KOPT-K1 (cell line): ENCODE results near the gene ARHGEF9.
"Not testable (repeated sequence)": the region's sequence is repeated elsewhere in the genome, so short reads cannot be mapped to it uniquely, and the experiment has no call there.

ENCODE experiments used
- H3K27ac ChIP-seq: fragments of 200-600 bp; sonication (generic); 2 replicates; pipeline ENCODE4 v1.5.1; 2016; ENCODE audit warnings: antibody characterized with exemption, mild to moderate bottlenecking, low read depth, low read length; ENCODE audit not compliant: poor library complexity, severe bottlenecking
- H3K36me3 ChIP-seq: fragments of 200-600 bp; sonication (generic); 2 replicates; pipeline ENCODE4 v1.5.1; 2017; ENCODE audit warnings: antibody characterized with exemption, mild to moderate bottlenecking, low read length, moderate library complexity; ENCODE audit not compliant: insufficient read depth
- H3K9me3 ChIP-seq: fragments of 200-600 bp; sonication (generic); 2 replicates; pipeline ENCODE4 v1.5.1; 2017; ENCODE audit warnings: antibody characterized with exemption, low read length, mild to moderate bottlenecking; ENCODE audit not compliant: insufficient read depth, poor library complexity, severe bottlenecking

The ARHGEF9 gene

GRCh38 chrX:63784902-63785707 lies at the start of gene ARHGEF9:
Gene ARHGEF9 (minus strand): TSS chrX:63785214. CDS start chrX:63785145, 69 bp downstream.
- H3K9me3 ChIP-seq: no peaks in the 10 kb centered on the region
- no peak within 1 kb of the TSS for H3K27ac ChIP-seq
- H3K36me3 ChIP-seq: no peaks in the 10 kb centered on the region

DNA sequence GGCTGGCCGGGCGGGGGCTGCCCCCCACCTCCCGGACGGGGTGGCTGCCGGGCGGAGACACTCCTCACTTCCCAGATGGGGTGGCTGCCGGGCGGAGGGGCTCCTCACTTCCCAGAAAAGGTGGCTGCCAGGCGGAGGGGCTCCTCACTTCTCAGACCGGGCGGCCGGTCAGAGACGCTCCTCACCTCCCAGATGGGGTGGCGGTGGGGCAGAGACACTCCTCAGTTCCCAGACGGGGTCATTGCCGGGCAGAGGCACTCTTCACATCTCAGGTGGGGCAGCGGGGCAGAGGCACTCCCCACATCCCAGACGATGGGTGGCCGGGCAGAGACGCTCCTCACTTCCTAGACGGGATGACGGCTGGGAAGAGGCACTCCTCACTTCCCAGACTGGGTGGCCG lies 40.4 kb upstream of the ARHGEF9 start:
- H3K36me3 ChIP-seq, H3K9me3 ChIP-seq, H3K27ac ChIP-seq: not testable (repeated sequence)

DNA sequence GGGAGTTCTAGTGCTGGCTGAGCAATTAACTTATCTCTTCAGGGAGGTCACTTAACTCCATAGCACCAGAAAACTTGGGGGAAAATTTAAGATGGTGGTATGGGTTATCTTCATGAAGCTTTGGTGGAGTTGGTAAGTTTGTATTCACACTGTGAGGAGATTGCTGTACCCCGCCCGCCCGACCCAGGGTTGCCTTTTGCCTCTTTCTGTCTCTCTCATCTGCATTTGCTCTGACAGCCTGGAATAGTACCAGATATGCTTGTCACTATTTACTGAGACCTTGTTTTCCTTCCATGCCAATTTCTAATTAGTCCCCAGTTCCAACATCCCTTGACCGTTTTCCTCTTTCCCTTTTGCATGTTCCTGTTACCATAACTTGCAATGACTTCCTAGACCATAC lies 33.1 kb upstream of the ARHGEF9 start:
- Histone ChIP-seq H3K9me3 (no peaks in the 10 kb centered on the region), H3K36me3 (no peaks in the 10 kb centered on the region)

GRCh38 chrX:63817696-63818095 lies 32.7 kb upstream of the ARHGEF9 start:
- Histone ChIP-seq H3K27ac (no peak overlapping the region), H3K9me3 (no peaks in the 10 kb centered on the region), H3K36me3 (no peaks in the 10 kb centered on the region)

More for the DNA sequence above, 33.1 kb upstream of the ARHGEF9 start:
- H3K27ac ChIP-seq: no peak overlapping the region

- H3K9me3 ChIP-seq: no peaks in the 10 kb centered on the region
- H3K27ac ChIP-seq: no peak overlapping the region
- no peaks in the 10 kb centered on the region for H3K36me3 ChIP-seq
Observed at GRCh38 chrX:63812823-63813222, 27.8 kb upstream of the ARHGEF9 start.

DNA sequence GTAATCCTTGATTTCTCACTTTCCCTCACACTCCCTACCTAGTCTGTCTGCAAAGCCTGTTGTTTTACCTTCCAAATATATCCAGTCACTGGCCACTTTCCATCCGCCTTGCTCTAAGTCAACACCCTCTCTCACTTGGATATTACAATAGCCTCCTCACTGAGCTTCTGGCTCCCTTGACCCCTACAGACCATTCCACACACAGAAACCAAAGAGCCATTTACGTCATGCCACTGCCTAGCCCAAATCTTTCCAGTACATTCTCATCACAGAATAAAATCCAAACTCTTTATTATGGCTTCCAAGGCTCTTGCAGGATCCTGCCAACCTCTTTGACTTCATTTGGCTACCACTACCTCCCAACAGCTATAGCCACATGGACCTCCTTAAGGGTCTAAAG lies 25.7 kb upstream of the ARHGEF9 start:
- no peak overlapping the region for H3K27ac ChIP-seq
- H3K36me3 ChIP-seq: no peaks in the 10 kb centered on the region
- no peaks in the 10 kb centered on the region for H3K9me3 ChIP-seq

DNA sequence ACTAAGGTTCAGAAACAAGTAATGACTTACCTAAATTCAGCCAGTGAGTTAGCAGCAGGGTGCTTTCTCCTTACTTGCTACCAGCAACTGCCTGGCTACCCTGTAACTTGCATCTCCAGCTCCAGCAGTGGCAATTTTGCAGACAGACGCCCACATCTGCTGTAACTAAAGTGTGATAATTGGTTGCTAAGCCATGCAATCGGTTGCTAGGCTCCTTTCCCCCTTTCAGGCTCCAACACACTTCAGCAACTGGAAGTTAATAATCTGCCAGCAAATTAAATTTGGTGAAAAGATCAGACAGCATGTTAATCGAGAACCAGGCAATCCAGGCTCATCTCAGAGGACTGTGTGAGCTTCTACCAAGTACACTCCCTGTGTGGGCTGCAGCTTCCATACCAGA lies 24.2 kb upstream of the ARHGEF9 start:
- Histone ChIP-seq H3K9me3 (no peaks in the 10 kb centered on the region), H3K36me3 (no peaks in the 10 kb centered on the region), H3K27ac (no peak overlapping the region)

GRCh38 chrX:63795406-63795805 lies 10.4 kb upstream of the ARHGEF9 start:
- H3K27ac ChIP-seq, H3K9me3 ChIP-seq, H3K36me3 ChIP-seq: not testable (repeated sequence)

- H3K27ac ChIP-seq: no peak overlapping the region
- no peaks in the 10 kb centered on the region for H3K9me3 ChIP-seq
Observed at GRCh38 chrX:63785708-63786040, 660 bp upstream of the ARHGEF9 start.

GRCh38 chrX:63784346-63784901 lies 590 bp downstream of the ARHGEF9 start:
- no peak overlapping the region for H3K27ac ChIP-seq
- H3K36me3 ChIP-seq: no peaks in the 10 kb centered on the region
- H3K9me3 ChIP-seq: no peaks in the 10 kb centered on the region

More at GRCh38 chrX:63785708-63786040, 660 bp upstream of the ARHGEF9 start:
- H3K36me3 ChIP-seq: no peaks in the 10 kb centered on the region

- H3K9me3 ChIP-seq: peaks cover 11% of the 10 kb centered on the region
- H3K36me3 ChIP-seq: no peaks in the 10 kb centered on the region
- H3K27ac ChIP-seq: no peak overlapping the region
Observed at GRCh38 chrX:63782515-63782914, 2.5 kb downstream of the ARHGEF9 start.

GRCh38 chrX:63768760-63769159 lies 16.3 kb downstream of the ARHGEF9 start:
- no peaks in the 10 kb centered on the region for H3K36me3 ChIP-seq
- no peak overlapping the region for H3K27ac ChIP-seq
- H3K9me3 ChIP-seq: peaks cover 7% of the 10 kb centered on the region

GRCh38 chrX:63765712-63766111 lies 19.3 kb downstream of the ARHGEF9 start:
- Histone ChIP-seq H3K36me3 (no peaks in the 10 kb centered on the region), H3K9me3 (peaks cover 7% of the 10 kb centered on the region), H3K27ac (no peak overlapping the region)

DNA sequence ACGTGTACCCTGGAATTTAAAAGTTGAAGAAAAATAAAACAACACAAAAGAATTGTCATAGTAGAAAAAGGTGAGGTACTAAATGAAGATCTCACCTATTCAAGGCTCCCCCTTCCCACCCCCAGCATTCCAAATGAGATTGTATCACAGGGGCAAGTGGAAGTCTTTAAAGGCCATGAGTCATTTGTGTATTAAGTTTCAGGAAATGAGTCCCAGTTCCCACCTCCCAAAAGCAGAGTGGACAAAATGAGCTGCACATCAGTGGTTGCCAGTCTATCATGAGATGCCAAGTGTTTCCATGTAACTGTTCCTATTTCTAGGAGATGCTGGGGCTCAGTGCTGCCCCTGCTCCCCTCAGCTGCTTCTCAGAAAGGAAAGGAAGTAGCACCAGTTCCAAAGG lies 20.1 kb downstream of the ARHGEF9 start:
- Histone ChIP-seq H3K27ac (no peak overlapping the region), H3K36me3 (no peaks in the 10 kb centered on the region)

GRCh38 chrX:63761639-63762038 lies 23.4 kb downstream of the ARHGEF9 start:
- Histone ChIP-seq H3K36me3 (no peaks in the 10 kb centered on the region), H3K9me3 (no peaks in the 10 kb centered on the region), H3K27ac (no peak overlapping the region)

More for the DNA sequence above, 20.1 kb downstream of the ARHGEF9 start:
- peaks cover 7% of the 10 kb centered on the region for H3K9me3 ChIP-seq

DNA sequence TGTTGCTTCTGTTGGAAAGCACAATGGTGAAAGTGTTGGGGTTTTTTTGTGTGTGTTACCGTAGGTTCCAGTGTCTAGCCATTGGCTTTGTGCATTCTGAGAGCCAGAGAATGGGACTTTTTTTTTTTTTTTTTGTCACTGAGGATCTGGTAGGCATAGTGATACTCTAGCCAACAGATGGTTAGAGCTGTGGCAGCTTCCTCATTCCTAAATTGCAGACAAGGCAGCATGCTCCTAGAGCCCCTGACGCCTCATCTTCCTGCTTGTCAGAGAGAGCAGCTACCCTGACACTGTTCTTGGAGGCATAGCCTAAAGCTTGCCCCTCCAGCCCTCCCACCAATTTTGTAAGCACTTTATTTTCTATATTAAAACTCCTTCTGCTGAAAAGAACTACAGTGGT lies 27.0 kb downstream of the ARHGEF9 start:
- Histone ChIP-seq H3K9me3 (no peaks in the 10 kb centered on the region), H3K36me3 (no peaks in the 10 kb centered on the region), H3K27ac (no peak overlapping the region)
